Cardiac muscle cell (in vitro differentiated cells and primary cell): ENCODE results near the gene CUBN. TPM values are rescaled to one million over a fixed set of nuclear protein-coding genes. Genes with fewer than 3 reads are reported as not detected.

ENCODE experiments used
- DNase-seq, 2 donors: peaks; one replicate each; pipeline versions ENCODE4 v3.0.0 to v3.0.0-alpha.2; 2010 to 2017; ENCODE audit warnings: low read depth in 1 of 2, low spot score in 1 of 2
- H3K27ac ChIP-seq: fragments of 200-600 bp; sonication (generic); 2 replicates; pipeline ENCODE4 v1.5.1; 2016
- H3K27me3 ChIP-seq: fragments of 200-600 bp; sonication (generic); 2 replicates; pipeline ENCODE4 v1.6.0; 2016; ENCODE audit warnings: control low read depth
- H3K36me3 ChIP-seq: fragments of 200-600 bp; sonication (generic); 2 replicates; pipeline ENCODE4 v1.5.1; 2016; ENCODE audit warnings: control low read depth
- H3K4me1 ChIP-seq: fragments of 200-600 bp; sonication (generic); 2 replicates; pipeline ENCODE4 v1.8.1; 2017; ENCODE audit warnings: low read depth, mild to moderate bottlenecking, mixed run types
- H3K4me3 ChIP-seq: fragments of 200-600 bp; sonication (generic); 2 replicates; pipeline ENCODE4 v1.5.1; 2016; ENCODE audit warnings: mild to moderate bottlenecking
- H3K9me3 ChIP-seq: fragments of 200-600 bp; sonication (generic); 2 replicates; pipeline ENCODE4 v1.5.1; 2017; ENCODE audit warnings: low read depth, mild to moderate bottlenecking, control low read depth
- polyA plus RNA-seq: library from polyadenylated mRNA; unstranded; fragments of >200 nt; fragmentation: Nextera tagmentation; extraction: Ambion mirVana; gene quantifications from 2 replicates; pipeline ENCODE4 v1.2.1, GENCODE V29; 2016
- total RNA-seq: library from RNA; depleted of rRNA; stranded (reverse); fragments of >200 nt; gene quantifications from 2 replicates; pipeline ENCODE4 v1.2.3, GENCODE V29; 2016
- TF ChIP-seq, protein P1 (sequence below): IDR thresholded peaks from 2 replicates; pipeline ENCODE4 v1.5.1; 2012; ENCODE audit warnings: low read depth, mild to moderate bottlenecking, low read length

CUBN gene
- total and polyA plus RNA-seq, 2 experiments from 2014 or later: 0.79 to 2.7 TPM

DNA sequence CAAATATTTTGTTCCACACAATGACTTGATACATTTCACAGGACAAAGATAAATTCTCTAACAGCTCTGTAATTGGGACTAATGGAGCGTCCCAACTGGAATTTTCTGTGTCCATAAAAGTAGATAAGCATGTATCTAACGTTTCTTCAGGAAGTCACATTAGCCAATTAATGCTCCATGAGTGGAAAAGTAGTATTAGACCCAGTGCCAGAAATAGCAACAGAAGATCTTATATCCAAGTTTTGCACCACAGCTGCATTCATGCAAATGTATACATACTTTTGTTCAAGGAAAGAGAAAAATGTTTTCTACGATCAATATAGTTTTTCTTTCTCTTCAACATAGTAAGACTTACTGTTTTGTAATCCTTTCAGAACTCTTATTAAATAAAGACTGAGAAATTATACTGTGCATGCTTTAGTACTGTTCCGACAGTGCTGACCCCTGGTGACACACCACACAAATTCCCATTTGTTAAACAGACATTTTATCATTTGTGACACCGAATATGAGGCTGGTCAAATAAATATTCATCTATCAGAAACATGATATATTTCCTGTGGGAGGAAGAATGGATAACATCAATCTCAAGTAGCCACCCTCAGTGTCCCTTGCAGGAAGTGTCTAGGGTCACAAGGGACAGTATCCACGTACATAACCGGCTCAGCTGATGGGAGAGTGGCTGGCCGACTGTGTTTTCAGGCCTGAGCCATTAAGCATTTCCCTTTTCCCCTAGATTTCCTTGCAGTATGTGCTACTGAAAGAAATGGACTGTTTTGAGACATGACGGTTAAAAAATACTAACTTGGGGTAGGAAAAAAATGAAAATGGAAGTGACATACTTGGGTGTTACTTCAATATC lies 210.3 kb downstream of the CUBN start:
- H3K4me3 ChIP-seq: no peak overlapping the region
- H3K9me3 ChIP-seq: no peaks in the 10 kb centered on the region
- peak in 1 of 2 donors; percentile 11 for DNase-seq
- H3K4me1 ChIP-seq: no peaks in the 10 kb centered on the region
- TF ChIP-seq, protein P1, sequence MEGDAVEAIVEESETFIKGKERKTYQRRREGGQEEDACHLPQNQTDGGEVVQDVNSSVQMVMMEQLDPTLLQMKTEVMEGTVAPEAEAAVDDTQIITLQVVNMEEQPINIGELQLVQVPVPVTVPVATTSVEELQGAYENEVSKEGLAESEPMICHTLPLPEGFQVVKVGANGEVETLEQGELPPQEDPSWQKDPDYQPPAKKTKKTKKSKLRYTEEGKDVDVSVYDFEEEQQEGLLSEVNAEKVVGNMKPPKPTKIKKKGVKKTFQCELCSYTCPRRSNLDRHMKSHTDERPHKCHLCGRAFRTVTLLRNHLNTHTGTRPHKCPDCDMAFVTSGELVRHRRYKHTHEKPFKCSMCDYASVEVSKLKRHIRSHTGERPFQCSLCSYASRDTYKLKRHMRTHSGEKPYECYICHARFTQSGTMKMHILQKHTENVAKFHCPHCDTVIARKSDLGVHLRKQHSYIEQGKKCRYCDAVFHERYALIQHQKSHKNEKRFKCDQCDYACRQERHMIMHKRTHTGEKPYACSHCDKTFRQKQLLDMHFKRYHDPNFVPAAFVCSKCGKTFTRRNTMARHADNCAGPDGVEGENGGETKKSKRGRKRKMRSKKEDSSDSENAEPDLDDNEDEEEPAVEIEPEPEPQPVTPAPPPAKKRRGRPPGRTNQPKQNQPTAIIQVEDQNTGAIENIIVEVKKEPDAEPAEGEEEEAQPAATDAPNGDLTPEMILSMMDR: no peak
- H3K27me3 ChIP-seq: no peaks in the 10 kb centered on the region
- no peaks in the 10 kb centered on the region for H3K36me3 ChIP-seq
- H3K27ac ChIP-seq: no peak overlapping the region

DNA sequence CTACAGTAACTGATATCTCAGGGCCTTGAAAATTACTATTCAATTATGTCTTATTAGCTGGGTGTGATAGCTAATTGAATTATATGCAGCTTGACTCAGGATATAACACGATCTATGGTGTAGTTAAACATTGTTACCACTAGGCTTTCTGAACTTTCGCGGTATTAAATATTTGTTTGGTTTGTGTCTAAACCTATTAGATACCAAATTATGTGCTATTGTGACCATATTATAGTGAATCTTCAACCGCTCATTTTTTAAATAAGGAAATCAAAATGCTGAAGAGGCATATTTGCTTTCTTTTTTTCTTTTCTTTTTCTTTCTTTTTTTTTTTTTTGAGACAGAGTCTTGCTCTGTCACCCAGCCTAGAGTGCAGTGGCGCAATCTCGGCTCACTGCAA lies 213.1 kb downstream of the CUBN start:
- Histone ChIP-seq H3K27ac (no peak overlapping the region), H3K4me3 (no peak overlapping the region), H3K4me1 (no peaks in the 10 kb centered on the region), H3K27me3 (no peaks in the 10 kb centered on the region), H3K9me3 (no peaks in the 10 kb centered on the region), H3K36me3 (no peaks in the 10 kb centered on the region)
- TF ChIP-seq, protein P1: no peak
- no peak for DNase-seq

DNA sequence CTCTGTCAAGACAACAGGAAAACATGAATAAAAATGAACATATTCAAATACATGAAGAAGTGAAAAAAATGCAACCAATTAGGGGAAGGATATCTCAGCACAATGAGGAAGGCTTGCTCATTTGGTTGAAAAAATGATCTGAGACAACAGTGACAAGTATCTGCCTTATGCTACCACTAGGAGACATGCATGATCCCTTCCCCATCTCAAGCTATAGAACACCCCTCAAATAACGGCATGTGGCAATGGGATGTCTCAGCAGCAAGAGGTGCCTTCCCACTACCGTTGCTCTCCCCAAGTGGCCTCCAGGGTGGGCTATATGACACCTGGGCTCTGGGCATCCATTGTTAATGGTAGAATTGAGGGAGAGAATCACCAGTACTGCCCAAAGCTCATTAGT lies 214.3 kb downstream of the CUBN start:
- TF ChIP-seq, protein P1: no peak
- H3K36me3 ChIP-seq: no peaks in the 10 kb centered on the region

GRCh38 chr10:16913266-16913665 lies 216.3 kb downstream of the CUBN start:
- TF ChIP-seq, protein P1: no peak
- Histone ChIP-seq H3K27ac (no peak overlapping the region), H3K9me3 (no peaks in the 10 kb centered on the region), H3K36me3 (no peaks in the 10 kb centered on the region), H3K27me3 (no peaks in the 10 kb centered on the region), H3K4me3 (no peak overlapping the region), H3K4me1 (no peaks in the 10 kb centered on the region)
- no peak for DNase-seq

More for the DNA sequence above, 214.3 kb downstream of the CUBN start:
- H3K9me3 ChIP-seq: no peaks in the 10 kb centered on the region
- no peaks in the 10 kb centered on the region for H3K27me3 ChIP-seq
- no peaks in the 10 kb centered on the region for H3K4me1 ChIP-seq
- no peak overlapping the region for H3K27ac ChIP-seq
- DNase-seq: no peak
- no peak overlapping the region for H3K4me3 ChIP-seq

GRCh38 chr10:16910793-16911164 lies 218.8 kb downstream of the CUBN start:
- Histone ChIP-seq H3K4me1 (no peaks in the 10 kb centered on the region), H3K27ac (no peak overlapping the region), H3K4me3 (no peak overlapping the region), H3K9me3 (no peaks in the 10 kb centered on the region), H3K27me3 (no peaks in the 10 kb centered on the region), H3K36me3 (no peaks in the 10 kb centered on the region)
- TF ChIP-seq, protein P1: no peak
- no peak for DNase-seq
